Cerebellar nuclear complex (tissue), 1 donor: Measurements from ENCODE around the gene AFF2.

Experiments used
- DNase-seq, 2 experiments: peaks; one replicate each; lab custom pipeline; 2025; lab: John Stamatoyannopoulos, UW

The AFF2 gene

GRCh38 chrX:148741441-148741840 lies 241.0 kb downstream of the AFF2 start:
- no peak for DNase-seq

DNA sequence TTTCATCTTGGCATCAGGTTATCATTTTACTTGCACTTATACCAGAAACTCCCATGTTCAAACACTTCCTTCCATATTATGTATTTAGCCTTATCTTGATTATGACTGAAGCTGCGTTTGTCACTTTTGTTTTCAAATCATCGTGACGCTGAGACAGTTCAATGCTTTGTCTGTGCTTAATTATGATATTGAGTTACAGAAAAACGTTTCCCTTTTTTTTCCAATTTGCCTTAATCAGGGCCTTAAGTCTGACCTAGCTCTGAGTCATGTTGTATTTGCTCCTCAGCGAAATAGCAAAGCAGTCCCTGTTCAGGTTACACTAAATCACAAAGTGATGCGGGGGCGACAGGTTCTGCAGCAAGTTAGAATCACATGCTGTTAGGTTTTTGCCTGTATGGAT lies 254.7 kb downstream of the AFF2 start:
- DNase-seq: no peak

DNA sequence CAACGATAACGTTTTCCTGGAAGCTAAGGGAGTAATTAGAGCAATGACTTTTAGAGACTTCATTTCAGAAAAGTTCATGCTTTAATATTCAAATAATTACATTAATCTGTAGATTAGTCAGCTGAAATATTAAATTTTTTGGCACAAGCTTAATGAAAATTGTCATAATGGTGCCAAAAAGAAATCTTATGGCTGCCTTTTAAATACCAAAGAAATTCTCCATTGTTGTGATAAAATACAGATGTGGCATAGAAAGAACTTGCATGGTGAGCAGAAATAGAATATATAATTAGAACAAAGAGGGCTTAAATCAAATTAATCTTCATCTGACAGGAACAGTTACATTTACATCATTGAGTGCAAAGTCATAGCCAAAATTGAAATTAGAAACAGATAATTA lies 263.5 kb downstream of the AFF2 start:
- DNase-seq: no peak

GRCh38 chrX:148768296-148768695 lies 267.9 kb downstream of the AFF2 start:
- no peak for DNase-seq

DNA sequence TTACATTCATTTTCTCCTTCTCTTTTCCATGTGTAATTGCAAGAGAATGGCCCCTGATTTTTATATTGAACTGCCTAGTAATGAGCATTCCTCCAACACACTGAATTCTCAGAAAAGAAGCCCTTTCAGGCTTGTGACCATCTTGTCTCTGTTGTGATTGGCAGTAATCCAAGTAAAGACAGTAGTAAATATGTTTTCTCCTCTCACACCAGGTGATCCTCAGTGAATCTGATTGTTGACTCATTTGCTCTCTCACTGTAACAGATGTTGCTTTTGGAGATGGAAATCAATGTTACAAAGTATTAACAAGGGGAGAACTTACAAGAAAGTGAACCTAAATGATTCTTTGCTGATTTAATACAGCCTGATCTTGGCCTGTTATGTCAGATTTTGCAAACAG lies 271.0 kb downstream of the AFF2 start:
- no peak for DNase-seq

DNA sequence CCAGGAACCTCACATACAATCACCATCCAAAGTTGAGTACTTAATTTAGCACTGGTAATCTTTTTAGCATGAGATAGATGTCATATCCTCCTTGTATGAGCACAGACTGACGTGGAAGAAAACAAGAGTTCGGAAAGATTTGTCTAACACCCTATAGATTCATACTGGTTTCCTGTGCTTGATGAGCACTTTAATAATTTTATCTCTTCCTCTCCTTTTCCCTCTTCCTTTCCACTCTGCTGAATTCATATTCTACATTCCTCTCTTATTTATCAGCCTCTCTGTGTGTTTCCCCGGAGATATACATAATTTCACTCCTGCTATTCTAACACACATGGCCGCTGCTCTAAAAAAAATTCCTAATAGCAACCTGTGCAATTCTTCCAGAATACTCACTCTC lies 273.9 kb downstream of the AFF2 start:
- no peak for DNase-seq

DNA sequence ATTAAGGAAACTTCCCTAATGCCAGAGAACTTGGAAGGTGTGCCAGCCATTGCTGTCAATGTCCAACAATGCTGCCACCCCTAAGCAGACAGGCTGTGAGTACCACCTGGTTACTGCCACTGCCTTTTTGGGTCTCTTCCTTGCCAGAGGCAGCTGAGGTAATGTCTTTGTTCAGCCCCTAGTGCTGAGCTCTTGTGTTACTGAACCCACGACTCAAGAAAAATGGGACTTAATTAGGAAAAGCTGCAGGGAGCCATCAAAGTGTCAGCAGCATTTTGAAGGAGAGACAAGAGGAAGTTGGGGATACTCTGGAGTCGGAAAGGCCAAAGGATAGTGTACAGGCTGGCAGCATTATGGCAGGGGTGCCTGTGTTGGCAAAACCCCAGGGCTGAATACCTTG lies 283.7 kb downstream of the AFF2 start:
- DNase-seq: no peak

- no peak for DNase-seq
These were observed 284.4 kb downstream of the AFF2 start for GRCh38 chrX:148784856-148785255.

DNA sequence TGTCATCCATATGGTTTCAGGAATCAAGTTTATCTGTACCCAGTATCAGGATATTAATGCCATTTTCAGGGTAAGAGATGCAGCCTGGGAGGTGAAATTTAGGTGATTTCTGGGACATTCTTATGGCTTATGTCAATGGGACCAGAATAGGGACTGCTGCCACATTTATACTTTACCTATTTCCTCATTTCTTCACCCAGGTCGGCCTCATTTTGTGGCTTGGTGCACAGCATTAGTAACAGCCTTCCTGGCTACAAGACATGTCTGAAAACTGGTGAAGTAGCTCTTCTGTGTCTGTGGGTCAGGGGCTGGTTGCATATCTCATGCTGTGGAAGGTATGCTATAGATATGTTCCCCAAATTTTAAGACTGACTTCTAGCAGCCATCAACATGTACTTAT lies 284.8 kb downstream of the AFF2 start:
- DNase-seq: no peak

- DNase-seq: no peak
These were observed 288.0 kb downstream of the AFF2 start for GRCh38 chrX:148788449-148788848.

GRCh38 chrX:148794350-148794749 lies 293.9 kb downstream of the AFF2 start:
- no peak for DNase-seq

GRCh38 chrX:148804579-148805355 lies 304.4 kb downstream of the AFF2 start:
- DNase-seq: no peak

GRCh38 chrX:148806145-148806870 lies 305.9 kb downstream of the AFF2 start:
- DNase-seq: no peak

- no peak for DNase-seq
These were observed 308.4 kb downstream of the AFF2 start for GRCh38 chrX:148808833-148809232.

DNA sequence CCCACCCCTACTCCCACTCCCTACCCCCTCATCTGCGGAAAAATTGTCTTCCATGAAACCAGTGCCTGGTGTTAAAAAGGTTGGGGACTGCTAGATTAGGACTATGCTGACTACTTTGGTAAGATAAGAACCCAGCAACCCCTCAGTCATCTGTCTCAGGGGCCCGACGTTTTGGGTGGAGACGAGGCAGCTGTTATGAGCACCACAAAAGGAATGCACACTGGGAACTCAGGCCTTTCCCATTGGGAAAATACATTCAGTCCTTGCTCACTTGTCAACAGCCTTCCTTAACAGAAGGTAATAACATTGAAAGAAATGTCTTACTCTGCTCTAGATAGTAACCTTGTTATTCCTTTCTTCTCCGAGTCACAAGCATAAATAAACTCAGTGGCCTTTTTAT lies 310.8 kb downstream of the AFF2 start:
- DNase-seq: no peak

DNA sequence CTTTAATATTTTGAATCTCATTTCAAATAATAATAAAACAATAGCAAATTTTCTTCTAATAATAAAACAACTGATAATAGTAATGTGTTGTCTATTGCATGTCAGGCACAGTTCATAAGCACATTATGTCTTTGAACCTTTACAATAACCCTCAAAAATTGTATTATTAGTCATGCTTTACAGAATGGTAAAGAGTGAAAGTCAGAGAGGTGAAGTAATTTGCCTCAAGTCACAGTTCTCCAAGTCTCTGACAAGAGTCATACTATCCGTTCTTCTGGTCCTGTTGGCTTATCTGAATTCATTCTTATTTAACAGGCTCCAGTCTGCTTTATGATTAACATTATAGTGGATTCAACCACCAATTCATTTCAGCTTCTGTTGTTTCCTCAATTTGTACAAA lies 313.0 kb downstream of the AFF2 start:
- no peak for DNase-seq

- no peak for DNase-seq
These were observed 313.6 kb downstream of the AFF2 start for GRCh38 chrX:148813967-148814366.

GRCh38 chrX:148815218-148815961 lies 315.0 kb downstream of the AFF2 start:
- DNase-seq: no peak

- DNase-seq: no peak
These were observed 323.6 kb downstream of the AFF2 start for GRCh38 chrX:148823986-148824385.

DNA sequence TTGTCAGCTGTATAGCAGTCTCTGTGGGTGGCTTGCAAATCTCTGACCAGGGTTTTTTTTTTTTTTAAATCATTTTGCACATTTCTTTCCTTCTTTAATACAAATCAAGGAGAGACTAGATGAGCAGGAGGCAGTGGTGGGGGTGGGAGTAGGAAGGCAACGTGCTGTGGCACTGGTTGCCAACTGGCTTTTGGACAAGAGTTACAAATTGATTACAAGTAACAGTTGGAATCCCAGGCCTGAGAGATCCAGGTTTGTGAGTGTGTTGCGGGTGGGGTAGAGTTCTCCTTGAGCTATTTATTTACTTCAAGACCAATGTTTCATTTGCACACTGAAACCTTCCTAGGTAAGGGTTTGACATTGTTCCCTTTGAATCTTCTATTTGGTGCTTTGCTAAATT lies 325.3 kb downstream of the AFF2 start:
- no peak for DNase-seq

GRCh38 chrX:148836741-148837140 lies 336.3 kb downstream of the AFF2 start:
- no peak for DNase-seq

GRCh38 chrX:148850631-148851030 lies 350.2 kb downstream of the AFF2 start:
- DNase-seq: no peak

DNA sequence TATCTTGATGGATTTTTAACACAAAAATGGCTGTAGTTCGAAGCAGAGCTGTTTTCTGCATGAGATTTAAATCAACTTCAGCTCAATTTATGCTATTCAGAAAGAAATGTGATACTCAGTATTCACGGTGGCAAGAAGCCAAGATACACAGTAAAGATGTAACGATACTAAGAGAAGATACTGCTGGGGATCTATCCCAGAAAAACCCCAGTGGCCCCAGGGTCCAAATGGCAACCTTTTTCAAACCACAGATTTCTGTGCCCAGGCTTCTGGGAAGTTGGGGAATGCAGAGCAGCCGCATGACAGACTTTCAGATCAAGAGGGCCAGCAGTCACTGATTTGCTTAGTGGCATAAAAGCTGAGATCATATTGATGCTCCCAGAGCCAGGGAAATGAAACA lies 353.9 kb downstream of the AFF2 start:
- DNase-seq: no peak
